Left lobe of liver (tissue), 2 donors: ENCODE data around the gene SSR3. TPM values are rescaled to one million over a fixed set of nuclear protein-coding genes. Genes with fewer than 3 reads are reported as not detected.

ENCODE experiments used
- ATAC-seq: fragments of 200-7000 bp; cut with Tn5 transposase; one replicate; pipeline ENCODE4 v1.9.1; 2020; ENCODE audit warnings: mild to moderate bottlenecking, moderate library complexity
- DNase-seq: peaks from one replicate; pipeline ENCODE4 v3.0.0-alpha.2; 2020; ENCODE audit warnings: low spot score
- total RNA-seq: library from RNA; stranded (reverse); gene quantifications from one replicate; pipeline ENCODE4 v1.2.1, GENCODE V29; 2021
- donor health status: DM: no; HTN: no; CAD: no; lungs with moderate emphysema.
- donor health status: DM: no; HTN: yes; CAD: no.

SSR3 gene
- total RNA-seq, 1 donor from 2014 or later = 116 TPM

GRCh38 chr3:156539802-156540201 is 15.1 kb downstream of the SSR3 start:
- DNase-seq (no peak), ATAC-seq (no peak)

DNA sequence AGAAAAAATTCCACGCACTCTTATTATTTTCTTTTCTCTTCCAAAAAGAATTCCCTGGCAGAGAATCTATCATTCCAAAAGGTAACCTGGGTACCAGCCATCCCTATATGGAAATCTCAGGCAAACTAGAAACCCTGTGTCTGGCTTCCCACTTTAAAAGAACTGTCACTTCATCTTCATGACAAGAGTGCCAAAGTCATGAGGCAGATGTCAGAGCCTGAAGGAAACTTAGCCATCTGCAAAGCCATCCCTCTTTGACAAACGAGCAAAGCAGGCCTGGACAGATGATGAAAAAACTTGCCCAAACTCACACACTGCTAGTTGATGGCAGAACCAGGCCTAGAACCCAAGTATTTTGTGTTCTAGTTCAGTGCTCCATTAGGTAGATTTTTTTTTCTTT is 15.9 kb downstream of the SSR3 start:
- no peak for ATAC-seq
- DNase-seq = no peak

- DNase-seq (no peak), ATAC-seq (no peak)
Measured at GRCh38 chr3:156536524-156537316, 18.2 kb downstream of the SSR3 start.

DNA sequence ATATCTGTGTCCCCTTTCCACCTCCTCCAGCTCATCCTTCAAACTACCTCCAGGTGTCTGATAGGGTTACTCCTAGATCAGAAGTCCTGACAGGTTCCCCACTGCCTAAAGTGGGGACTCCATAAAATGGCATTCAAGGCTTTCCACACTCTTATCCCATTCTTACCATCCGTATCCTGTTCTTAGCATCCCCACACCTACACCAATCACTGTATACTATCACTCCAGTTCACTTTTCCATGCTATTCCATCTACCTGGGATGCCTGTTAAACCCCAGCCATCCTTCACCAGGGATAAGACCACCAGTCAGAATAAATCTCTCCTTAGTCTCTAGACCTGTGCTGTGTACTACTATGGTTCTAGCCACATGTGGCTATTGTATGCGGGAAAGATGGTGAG is 19.1 kb downstream of the SSR3 start:
- DNase-seq (no peak), ATAC-seq (peak; percentile 8)

GRCh38 chr3:156535162-156535627 is 19.7 kb downstream of the SSR3 start:
- peak; percentile 92 for ATAC-seq
- DNase-seq = peak; percentile 49

DNA sequence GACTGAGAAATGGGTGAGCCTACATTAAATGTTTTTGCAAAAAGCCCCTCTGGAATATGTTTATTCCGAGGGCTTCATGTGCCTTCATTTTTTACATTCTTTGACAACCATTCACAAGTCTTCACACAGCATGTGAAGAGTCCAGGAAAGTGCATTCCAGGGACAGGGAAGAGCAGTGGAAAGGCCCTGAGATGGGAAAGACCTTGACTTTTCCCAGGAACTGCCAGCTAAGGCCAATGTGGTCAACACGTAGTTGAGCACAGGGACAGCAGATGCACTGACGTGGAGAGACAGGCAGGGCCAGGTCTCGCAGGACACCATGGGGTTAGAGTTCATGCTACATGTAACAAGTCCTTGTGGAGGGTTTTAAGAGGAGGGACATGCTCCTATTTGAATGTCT is 21.7 kb downstream of the SSR3 start:
- ATAC-seq (no peak), DNase-seq (no peak)

- ATAC-seq (no peak), DNase-seq (no peak)
Measured at GRCh38 chr3:156532730-156533129, 22.2 kb downstream of the SSR3 start.

DNA sequence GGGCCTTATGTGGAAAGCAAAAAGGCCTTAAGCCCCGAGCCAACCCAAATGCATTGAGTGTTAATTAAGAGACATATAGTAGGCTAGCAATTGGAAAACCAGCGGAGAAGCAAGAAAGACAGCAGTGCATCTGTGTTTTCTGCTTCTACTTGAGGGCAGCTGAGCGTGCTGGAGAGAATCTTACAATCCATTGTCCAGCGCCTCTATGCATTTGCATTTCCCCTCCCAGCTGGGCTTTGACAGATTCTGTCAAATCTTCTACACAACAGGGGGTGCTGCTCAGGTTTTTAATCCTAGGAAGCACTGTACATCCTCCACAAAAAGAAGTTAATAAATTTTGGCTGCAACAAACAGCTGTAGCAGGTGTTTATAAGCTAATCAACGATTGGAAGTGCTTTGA is 23.9 kb downstream of the SSR3 start:
- ATAC-seq = no peak
- no peak for DNase-seq

DNA sequence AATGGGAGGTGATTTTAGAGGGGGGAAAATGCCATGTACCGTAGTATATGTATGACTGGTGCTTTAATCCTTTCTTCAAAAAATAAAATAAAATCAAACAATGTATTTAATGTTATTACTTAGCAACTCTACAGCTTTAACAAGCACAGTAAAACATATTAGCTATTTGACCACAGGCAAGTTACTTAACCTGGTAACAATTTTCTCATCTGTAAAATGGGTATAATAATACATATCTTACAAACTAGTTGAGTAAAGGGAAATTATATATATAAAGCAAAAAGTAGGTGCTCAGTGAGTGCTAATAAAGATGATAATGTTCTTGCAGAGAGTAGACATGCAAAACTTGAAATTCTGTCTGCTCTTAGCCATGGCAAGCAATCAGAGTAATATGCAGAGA is 27.9 kb downstream of the SSR3 start:
- ATAC-seq = no peak

DNA sequence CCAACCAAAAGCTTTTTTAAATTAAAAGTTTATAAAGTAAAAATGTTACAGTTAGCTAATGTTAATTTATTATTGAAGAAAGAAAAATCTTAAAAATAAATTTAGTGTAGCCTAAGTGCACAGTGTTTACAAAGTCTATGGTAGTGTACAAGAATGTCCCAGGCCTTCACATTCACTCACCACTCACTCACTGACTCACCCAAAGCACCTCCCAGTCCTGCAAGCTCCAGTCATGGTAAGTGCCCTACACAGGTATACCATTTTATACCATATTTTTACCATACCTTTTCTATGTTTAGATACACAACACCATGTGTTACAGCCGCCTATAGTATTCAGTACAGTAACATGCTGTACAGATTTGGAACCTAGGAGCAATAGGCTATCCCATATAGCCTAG is 29.1 kb downstream of the SSR3 start:
- ATAC-seq (no peak), DNase-seq (no peak)

More for the DNA sequence above, 27.9 kb downstream of the SSR3 start:
- DNase-seq = no peak

GRCh38 chr3:156522673-156523072 is 32.2 kb downstream of the SSR3 start:
- no peak for ATAC-seq
- no peak for DNase-seq

DNA sequence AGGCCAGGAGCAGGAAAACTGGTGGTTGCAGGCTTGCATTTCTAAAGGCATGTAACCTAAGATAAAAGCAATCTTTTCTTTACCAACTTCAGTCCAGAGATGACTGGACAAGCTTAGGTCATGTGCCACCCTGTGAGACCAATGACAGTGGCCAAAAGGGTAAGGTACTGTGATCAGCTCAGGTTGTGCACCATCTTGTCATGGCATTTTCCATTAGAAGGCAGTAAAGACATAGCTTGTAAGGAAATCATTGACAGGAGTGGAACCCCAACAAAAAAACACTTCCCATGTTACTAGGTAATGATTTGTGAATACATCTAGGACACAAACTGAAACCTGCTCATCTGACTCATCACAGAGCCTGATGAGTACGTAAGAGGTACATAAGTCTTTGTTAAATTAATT is 35.2 kb downstream of the SSR3 start:
- ATAC-seq = no peak
- DNase-seq = no peak

DNA sequence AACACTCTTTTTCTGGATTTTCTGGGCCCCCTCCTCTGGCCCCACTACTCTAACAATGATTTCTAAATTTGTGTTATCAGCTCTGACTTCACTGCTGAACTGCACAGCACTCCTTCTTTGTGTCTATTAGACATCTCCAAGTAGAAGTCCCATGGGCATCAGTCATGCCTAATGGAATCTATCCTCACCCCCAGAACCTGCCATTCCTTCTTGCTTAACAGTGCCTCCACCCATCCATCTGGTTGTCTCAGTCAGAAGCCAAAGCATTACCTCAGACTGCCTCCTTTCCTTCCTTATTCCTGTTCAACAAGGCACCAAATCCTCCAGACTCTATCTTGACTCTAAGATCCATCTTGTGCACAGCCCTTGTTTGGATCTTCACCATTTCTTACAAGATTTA is 36.2 kb downstream of the SSR3 start:
- DNase-seq (no peak), ATAC-seq (no peak)

DNA sequence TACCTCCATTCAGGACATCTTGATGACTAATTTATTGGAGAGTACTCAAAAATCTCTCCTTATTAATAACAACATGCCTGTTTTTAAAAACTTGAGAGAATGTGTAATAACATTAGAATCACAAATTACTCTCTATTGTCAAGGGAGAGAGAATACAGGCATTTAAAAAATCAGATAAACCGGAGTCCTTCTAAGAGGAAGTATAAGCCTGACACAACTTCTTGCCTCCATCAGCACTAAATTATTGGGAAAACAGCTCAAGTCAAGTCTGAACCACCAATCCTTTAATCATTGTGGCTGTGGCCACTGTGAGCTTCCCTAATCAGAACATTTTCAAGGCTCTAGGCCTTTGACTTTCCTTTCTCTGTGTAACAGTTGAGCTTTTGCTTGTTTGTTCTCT is 38.0 kb downstream of the SSR3 start:
- DNase-seq = no peak

DNA sequence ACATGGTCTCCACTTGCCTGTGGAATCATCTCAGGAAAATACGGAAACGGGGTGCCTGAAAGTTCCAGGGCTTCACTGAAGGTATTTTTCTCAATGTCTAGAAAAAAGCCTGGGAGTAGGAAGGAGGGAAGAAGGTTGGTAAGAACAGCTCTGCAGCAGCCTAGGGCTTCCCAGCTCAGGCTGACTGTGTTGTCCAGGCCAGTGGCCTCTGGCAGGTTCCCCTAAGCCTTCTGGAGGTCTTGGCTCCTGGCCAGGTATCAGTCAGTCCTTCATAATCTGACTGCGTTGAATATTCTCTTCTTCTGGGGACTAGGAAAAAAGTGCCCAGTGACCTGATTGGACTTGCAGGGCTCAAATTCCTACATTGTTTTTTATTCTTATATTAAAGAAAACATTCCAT is 38.6 kb downstream of the SSR3 start:
- no peak for DNase-seq
- ATAC-seq = no peak

More for the DNA sequence above, 38.0 kb downstream of the SSR3 start:
- no peak for ATAC-seq

- DNase-seq (no peak), ATAC-seq (no peak)
Measured at GRCh38 chr3:156513619-156514018, 41.3 kb downstream of the SSR3 start.

DNA sequence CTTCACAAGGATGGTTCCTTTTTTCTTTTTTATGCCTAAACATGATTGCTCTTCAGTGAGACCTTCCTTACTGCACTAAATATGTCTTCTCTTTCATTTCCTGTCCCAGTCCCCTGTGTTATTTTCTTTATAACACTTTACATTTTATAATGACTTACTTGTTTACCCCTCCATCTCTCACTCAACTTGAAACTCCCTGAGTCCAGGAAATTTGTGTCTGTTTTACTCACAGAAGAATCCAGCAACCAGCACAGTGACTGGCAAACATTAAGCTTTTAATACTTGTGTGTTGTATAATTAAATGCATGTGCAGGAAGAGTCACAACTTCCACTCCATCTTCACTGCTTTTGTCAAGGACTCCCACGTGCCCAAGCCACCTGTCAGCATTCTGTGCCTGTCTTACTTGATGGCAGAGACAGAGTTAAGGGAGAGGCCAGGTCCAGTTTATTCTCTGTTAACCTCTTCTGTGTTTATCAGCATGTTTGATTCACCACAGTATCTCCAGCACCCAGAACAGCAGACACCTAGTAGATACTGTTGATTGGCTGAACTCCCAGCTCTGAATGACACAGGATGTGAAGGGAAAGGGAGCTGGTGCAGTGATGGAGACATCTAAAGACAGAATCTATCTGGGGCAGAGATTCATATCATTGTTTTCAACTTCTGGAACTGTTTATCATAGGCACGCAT is 42.8 kb downstream of the SSR3 start:
- ATAC-seq = no peak
- no peak for DNase-seq

GRCh38 chr3:156509189-156510174 is 45.4 kb downstream of the SSR3 start:
- ATAC-seq (peak; percentile 80), DNase-seq (no peak)

GRCh38 chr3:156507285-156507684 is 47.6 kb downstream of the SSR3 start:
- ATAC-seq (no peak), DNase-seq (no peak)

- DNase-seq (no peak), ATAC-seq (no peak)
Measured at GRCh38 chr3:156498307-156498706, 56.6 kb downstream of the SSR3 start.

DNA sequence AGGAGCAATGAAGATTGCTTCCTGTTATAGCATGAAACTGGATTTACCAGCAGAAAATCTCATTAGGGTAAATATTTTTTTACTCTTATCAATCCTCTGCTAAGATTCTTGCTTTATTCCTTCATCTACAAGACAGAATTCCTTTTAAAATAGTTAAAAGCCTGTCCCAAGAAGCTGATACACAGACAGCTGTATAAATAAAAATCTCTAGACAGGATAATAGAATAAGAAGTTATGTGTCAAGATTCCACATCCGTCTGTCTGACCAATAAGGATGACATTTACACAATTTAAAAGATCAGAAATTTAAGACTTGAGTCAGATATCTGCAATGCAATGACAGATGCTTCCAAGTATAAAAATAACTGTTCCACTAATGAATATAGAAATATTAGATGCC is 57.6 kb downstream of the SSR3 start:
- no peak for DNase-seq
- ATAC-seq = no peak
